HepG2 (cell line): ENCODE results near the gene AGAP3. TPM values are rescaled to one million over a fixed set of nuclear protein-coding genes. Genes with fewer than 3 reads are reported as not detected.

Experiments used
- FOXC1 ChIP-seq: sonication (generic); formaldehyde crosslinking; IDR thresholded peaks from 2 replicates; pipeline ENCODE4 v1.8.0; 2022; ENCODE audit warnings: mild to moderate bottlenecking, missing genetic modification reagents, borderline replicate concordance
- HNRNPH1 ChIP-seq: fragments of 200-400 bp; formaldehyde crosslinking; optimal IDR thresholded peaks from 2 replicates; pipeline ENCODE3; 2017; ENCODE audit warnings: mild to moderate bottlenecking, low read depth, low read length
- MTF1 ChIP-seq: sonication (generic); formaldehyde crosslinking; IDR thresholded peaks from 2 replicates; pipeline ENCODE4 v1.5.0; 2020; ENCODE audit warnings: missing genetic modification reagents
- SP5 ChIP-seq: IDR thresholded peaks from 2 replicates; pipeline ENCODE4 v1.6.1; 2016; ENCODE audit warnings: low read depth, borderline replicate concordance
- ZNF432 ChIP-seq: sonication (generic); formaldehyde crosslinking; IDR thresholded peaks from 2 replicates; pipeline ENCODE4 v1.5.0; 2020; ENCODE audit warnings: missing genetic modification reagents, mild to moderate bottlenecking, borderline replicate concordance
- ZNF552 ChIP-seq: sonication (generic); formaldehyde crosslinking; IDR thresholded peaks from 2 replicates; pipeline ENCODE4 v1.9.0; 2022; ENCODE audit warnings: missing genetic modification reagents, mild to moderate bottlenecking, borderline replicate concordance
- ZNF761 ChIP-seq: sonication (generic); formaldehyde crosslinking; conservative IDR thresholded peaks from 2 replicates; pipeline ENCODE4 v1.4.0; 2020; ENCODE audit warnings: mild to moderate bottlenecking, missing genetic modification reagents
- polyA plus RNA-seq, 8 experiments: library from polyadenylated mRNA; depleted of rRNA in 3 of 8; stranded (reverse) in 7 of 8; unstranded in 1 of 8; fragments of >200 nt; fragmentation: Illumina TruSeq in 4 of 8; extraction: Trizol in 4 of 8; gene quantifications; 2 replicates each; pipeline versions ENCODE4 v1.2.1 to v1.2.3, GENCODE V29; 2011 to 2016; ENCODE audit warnings: low read depth in 4 of 8, missing spikeins in 1 of 8, mixed read lengths in 1 of 8; ENCODE audit not compliant: insufficient read depth in 1 of 8
- total RNA-seq, 5 experiments: library from RNA; depleted of rRNA; stranded (reverse); fragments of >200 nt; fragmentation: Illumina TruSeq; extraction: Trizol; gene quantifications; 2 replicates each; pipeline ENCODE4 v1.2.3, GENCODE V29; 2016; ENCODE audit warnings: low read depth in 1 of 5
- TF ChIP-seq, protein P1 (sequence below): sonication (generic); formaldehyde crosslinking; conservative IDR thresholded peaks from 2 replicates; pipeline ENCODE4 v1.8.0; 2022; ENCODE audit warnings: low read depth, missing genetic modification reagents
- TF ChIP-seq, protein P2 (sequence below): sonication (generic); formaldehyde crosslinking; IDR thresholded peaks from 2 replicates; pipeline ENCODE4 v1.5.0; 2020; ENCODE audit warnings: mild to moderate bottlenecking, missing genetic modification reagents, borderline replicate concordance
- TF ChIP-seq, protein P3 (sequence below): IDR thresholded peaks from 2 replicates; pipeline ENCODE4 v1.6.1; 2016; ENCODE audit warnings: low read depth, control low read depth
- TF ChIP-seq, protein P4 (sequence below): IDR thresholded peaks from 2 replicates; pipeline ENCODE4 v1.6.1; 2012; ENCODE audit warnings: low read depth, low read length, improper control_type of control experiment
- TF ChIP-seq, protein P5 (sequence below): sonication (generic); formaldehyde crosslinking; IDR thresholded peaks from 2 replicates; pipeline ENCODE4 v1.5.0; 2020; ENCODE audit warnings: mild to moderate bottlenecking, low read depth, missing genetic modification reagents, borderline replicate concordance
- TF ChIP-seq, protein P6 (sequence below): IDR thresholded peaks from 2 replicates; pipeline ENCODE4 v1.6.1; 2016; ENCODE audit warnings: control low read depth

AGAP3 gene
- total and polyA plus RNA-seq, 2 of the 13 experiments (the other 11 are each of a cell fraction or from before 2014, with no cell fraction given) = 31.3 to 61.4 TPM

DNA sequence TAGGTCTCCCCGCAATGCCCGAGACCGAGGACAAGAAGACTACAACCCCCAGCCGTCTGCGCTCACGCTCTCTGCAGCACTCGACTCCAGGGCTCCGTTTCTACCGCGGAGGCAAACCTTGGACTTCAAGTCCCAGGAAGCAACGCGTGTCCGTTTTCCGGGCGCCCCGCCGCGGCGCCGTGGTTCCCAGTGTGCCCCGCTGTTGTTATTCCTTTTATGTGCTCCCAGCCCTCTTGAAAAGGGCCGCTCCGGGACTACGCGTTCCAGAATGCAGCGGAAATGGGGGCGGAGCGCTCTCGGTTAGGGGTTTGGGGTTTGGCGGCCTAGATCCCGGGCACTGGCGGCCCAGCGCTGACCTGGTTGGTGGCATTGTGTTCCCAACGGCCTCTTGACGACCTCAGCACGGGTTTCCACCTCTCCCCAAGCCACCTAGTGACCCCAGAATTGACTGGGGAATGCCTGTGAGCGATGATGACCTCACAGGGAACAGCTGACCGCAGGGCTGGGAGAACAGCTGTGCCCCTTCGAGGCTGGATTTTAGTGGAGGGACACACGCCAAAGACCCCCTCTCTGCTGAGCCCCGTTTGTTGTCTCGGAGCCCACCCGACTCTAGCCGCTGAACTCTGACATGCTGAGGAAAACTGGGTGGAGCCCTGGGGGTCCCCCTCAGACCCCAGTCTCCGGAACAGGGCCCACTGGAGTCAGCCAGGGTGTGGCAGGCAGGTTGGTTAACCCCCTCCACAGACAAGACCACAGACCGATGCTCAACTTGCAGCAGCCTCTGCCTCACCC lies 28.1 kb upstream of the AGAP3 start (continued):
- TF ChIP-seq, protein P1, sequence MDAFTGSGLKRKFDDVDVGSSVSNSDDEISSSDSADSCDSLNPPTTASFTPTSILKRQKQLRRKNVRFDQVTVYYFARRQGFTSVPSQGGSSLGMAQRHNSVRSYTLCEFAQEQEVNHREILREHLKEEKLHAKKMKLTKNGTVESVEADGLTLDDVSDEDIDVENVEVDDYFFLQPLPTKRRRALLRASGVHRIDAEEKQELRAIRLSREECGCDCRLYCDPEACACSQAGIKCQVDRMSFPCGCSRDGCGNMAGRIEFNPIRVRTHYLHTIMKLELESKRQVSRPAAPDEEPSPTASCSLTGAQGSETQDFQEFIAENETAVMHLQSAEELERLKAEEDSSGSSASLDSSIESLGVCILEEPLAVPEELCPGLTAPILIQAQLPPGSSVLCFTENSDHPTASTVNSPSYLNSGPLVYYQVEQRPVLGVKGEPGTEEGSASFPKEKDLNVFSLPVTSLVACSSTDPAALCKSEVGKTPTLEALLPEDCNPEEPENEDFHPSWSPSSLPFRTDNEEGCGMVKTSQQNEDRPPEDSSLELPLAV (CRISPR knock-in tag) = no peak
- peak; percentile 71; the same call in 1 of the 2 replicates for TF ChIP-seq ZNF761 (CRISPR knock-in tag)
- TF ChIP-seq, protein P2, sequence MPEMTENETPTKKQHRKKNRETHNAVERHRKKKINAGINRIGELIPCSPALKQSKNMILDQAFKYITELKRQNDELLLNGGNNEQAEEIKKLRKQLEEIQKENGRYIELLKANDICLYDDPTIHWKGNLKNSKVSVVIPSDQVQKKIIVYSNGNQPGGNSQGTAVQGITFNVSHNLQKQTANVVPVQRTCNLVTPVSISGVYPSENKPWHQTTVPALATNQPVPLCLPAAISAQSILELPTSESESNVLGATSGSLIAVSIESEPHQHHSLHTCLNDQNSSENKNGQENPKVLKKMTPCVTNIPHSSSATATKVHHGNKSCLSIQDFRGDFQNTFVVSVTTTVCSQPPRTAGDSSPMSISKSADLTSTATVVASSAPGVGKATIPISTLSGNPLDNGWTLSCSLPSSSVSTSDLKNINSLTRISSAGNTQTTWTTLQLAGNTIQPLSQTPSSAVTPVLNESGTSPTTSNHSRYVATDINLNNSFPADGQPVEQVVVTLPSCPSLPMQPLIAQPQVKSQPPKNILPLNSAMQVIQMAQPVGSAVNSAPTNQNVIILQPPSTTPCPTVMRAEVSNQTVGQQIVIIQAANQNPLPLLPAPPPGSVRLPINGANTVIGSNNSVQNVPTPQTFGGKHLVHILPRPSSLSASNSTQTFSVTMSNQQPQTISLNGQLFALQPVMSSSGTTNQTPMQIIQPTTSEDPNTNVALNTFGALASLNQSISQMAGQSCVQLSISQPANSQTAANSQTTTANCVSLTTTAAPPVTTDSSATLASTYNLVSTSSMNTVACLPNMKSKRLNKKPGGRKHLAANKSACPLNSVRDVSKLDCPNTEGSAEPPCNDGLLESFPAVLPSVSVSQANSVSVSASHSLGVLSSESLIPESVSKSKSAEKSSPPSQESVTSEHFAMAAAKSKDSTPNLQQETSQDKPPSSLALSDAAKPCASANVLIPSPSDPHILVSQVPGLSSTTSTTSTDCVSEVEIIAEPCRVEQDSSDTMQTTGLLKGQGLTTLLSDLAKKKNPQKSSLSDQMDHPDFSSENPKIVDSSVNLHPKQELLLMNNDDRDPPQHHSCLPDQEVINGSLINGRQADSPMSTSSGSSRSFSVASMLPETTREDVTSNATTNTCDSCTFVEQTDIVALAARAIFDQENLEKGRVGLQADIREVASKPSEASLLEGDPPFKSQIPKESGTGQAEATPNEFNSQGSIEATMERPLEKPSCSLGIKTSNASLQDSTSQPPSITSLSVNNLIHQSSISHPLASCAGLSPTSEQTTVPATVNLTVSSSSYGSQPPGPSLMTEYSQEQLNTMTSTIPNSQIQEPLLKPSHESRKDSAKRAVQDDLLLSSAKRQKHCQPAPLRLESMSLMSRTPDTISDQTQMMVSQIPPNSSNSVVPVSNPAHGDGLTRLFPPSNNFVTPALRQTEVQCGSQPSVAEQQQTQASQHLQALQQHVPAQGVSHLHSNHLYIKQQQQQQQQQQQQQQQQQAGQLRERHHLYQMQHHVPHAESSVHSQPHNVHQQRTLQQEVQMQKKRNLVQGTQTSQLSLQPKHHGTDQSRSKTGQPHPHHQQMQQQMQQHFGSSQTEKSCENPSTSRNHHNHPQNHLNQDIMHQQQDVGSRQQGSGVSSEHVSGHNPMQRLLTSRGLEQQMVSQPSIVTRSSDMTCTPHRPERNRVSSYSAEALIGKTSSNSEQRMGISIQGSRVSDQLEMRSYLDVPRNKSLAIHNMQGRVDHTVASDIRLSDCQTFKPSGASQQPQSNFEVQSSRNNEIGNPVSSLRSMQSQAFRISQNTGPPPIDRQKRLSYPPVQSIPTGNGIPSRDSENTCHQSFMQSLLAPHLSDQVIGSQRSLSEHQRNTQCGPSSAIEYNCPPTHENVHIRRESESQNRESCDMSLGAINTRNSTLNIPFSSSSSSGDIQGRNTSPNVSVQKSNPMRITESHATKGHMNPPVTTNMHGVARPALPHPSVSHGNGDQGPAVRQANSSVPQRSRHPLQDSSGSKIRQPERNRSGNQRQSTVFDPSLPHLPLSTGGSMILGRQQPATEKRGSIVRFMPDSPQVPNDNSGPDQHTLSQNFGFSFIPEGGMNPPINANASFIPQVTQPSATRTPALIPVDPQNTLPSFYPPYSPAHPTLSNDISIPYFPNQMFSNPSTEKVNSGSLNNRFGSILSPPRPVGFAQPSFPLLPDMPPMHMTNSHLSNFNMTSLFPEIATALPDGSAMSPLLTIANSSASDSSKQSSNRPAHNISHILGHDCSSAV (CRISPR knock-in tag) = no peak
- TF ChIP-seq MTF1 (CRISPR knock-in tag) = 0 out of 2 replicates have a peak, but pooled peaks have one; percentile 28
- TF ChIP-seq, protein P3, sequence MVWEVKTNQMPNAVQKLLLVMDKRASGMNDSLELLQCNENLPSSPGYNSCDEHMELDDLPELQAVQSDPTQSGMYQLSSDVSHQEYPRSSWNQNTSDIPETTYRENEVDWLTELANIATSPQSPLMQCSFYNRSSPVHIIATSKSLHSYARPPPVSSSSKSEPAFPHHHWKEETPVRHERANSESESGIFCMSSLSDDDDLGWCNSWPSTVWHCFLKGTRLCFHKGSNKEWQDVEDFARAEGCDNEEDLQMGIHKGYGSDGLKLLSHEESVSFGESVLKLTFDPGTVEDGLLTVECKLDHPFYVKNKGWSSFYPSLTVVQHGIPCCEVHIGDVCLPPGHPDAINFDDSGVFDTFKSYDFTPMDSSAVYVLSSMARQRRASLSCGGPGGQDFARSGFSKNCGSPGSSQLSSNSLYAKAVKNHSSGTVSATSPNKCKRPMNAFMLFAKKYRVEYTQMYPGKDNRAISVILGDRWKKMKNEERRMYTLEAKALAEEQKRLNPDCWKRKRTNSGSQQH (CRISPR knock-in tag) = peak; percentile 48; the same call in 1 of the 2 replicates
- TF ChIP-seq, protein P4, sequence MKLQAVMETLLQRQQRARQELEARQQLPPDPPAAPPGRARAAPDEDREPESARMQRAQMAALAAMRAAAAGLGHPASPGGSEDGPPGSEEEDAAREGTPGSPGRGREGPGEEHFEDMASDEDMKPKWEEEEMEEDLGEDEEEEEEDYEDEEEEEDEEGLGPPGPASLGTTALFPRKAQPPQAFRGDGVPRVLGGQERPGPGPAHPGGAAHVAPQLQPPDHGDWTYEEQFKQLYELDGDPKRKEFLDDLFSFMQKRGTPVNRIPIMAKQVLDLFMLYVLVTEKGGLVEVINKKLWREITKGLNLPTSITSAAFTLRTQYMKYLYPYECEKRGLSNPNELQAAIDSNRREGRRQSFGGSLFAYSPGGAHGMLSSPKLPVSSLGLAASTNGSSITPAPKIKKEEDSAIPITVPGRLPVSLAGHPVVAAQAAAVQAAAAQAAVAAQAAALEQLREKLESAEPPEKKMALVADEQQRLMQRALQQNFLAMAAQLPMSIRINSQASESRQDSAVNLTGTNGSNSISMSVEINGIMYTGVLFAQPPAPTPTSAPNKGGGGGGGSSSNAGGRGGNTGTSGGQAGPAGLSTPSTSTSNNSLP = no peak
- TF ChIP-seq, protein P5, sequence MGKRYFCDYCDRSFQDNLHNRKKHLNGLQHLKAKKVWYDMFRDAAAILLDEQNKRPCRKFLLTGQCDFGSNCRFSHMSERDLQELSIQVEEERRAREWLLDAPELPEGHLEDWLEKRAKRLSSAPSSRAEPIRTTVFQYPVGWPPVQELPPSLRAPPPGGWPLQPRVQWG (CRISPR knock-in tag) = no peak
- no peak for TF ChIP-seq ZNF432 (CRISPR knock-in tag)
- TF ChIP-seq SP5 (CRISPR knock-in tag) = peak; percentile 78
- no peak for TF ChIP-seq HNRNPH1
- TF ChIP-seq, protein P6, sequence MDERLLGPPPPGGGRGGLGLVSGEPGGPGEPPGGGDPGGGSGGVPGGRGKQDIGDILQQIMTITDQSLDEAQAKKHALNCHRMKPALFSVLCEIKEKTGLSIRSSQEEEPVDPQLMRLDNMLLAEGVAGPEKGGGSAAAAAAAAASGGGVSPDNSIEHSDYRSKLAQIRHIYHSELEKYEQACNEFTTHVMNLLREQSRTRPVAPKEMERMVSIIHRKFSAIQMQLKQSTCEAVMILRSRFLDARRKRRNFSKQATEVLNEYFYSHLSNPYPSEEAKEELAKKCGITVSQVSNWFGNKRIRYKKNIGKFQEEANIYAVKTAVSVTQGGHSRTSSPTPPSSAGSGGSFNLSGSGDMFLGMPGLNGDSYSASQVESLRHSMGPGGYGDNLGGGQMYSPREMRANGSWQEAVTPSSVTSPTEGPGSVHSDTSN (CRISPR knock-in tag) = no peak
- 0 out of 2 replicates have a peak, but pooled peaks have one; percentile 9 for TF ChIP-seq FOXC1
- TF ChIP-seq ZNF552 (CRISPR knock-in tag) = no peak
